Measurements from ENCODE around the gene JAML.

DNA sequence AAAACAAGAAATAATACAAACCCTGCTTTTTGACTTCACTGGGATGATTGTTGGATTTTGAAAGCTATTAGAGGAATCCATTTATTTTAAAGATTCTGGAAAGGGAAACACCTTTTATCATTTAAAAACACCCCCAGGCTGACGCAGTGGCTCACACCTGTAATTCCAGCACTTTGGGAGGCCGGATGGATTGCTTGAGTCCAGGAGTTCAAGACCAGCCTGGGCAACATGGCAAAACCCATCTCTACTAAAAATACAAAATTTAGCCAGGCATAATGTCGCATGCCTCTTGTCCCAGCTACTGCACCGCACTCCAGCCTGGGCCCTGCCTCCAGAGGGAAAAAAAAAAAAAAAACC is 48.1 kb downstream of the JAML start:
- TF ChIP-seq GATA3 (IDR thresholded peaks at IDR 0.05; ENCODE audit: low read depth, low read length) (no peak), GATA2 (IDR thresholded peaks at IDR 0.05; ENCODE audit: low read depth, low read length) (no peak)

Data from SH-SY5Y (cell line).